NCI-H345 (cell line): ENCODE data around the gene BCAS1.

Source experiments
- DNase-seq: peaks from one replicate; lab custom pipeline; 2025; lab: John Stamatoyannopoulos, UW

Gene BCAS1

GRCh38 chr20:54070187-54070987 lies at the start of gene BCAS1:
Gene BCAS1, minus strand, starts transcription at chr20:54070594. Its CDS starts 11,876 bp downstream, at chr20:54058718.
- no peak for DNase-seq

- DNase-seq: no peak
These were observed 49.4 kb upstream of the BCAS1 start for GRCh38 chr20:54119744-54120143.

GRCh38 chr20:54118220-54119001 lies 48.0 kb upstream of the BCAS1 start:
- DNase-seq: no peak

GRCh38 chr20:54116550-54117235 lies 46.3 kb upstream of the BCAS1 start:
- DNase-seq: no peak

- no peak for DNase-seq
These were observed 44.9 kb upstream of the BCAS1 start for GRCh38 chr20:54115172-54115854.

GRCh38 chr20:54114109-54114508 lies 43.7 kb upstream of the BCAS1 start:
- DNase-seq: no peak

- DNase-seq: no peak
These were observed 43.2 kb upstream of the BCAS1 start for GRCh38 chr20:54113566-54113965.

- DNase-seq: no peak
These were observed 42.0 kb upstream of the BCAS1 start for GRCh38 chr20:54112221-54112884.

GRCh38 chr20:54111460-54111859 lies 41.1 kb upstream of the BCAS1 start:
- no peak for DNase-seq

GRCh38 chr20:54110457-54110856 lies 40.1 kb upstream of the BCAS1 start:
- DNase-seq: no peak

GRCh38 chr20:54110041-54110440 lies 39.6 kb upstream of the BCAS1 start:
- DNase-seq: no peak

- no peak for DNase-seq
These were observed 38.4 kb upstream of the BCAS1 start for GRCh38 chr20:54108817-54109216.

- DNase-seq: no peak
These were observed 37.9 kb upstream of the BCAS1 start for GRCh38 chr20:54108326-54108642.

- no peak for DNase-seq
These were observed 37.4 kb upstream of the BCAS1 start for GRCh38 chr20:54107600-54108325.

GRCh38 chr20:54107181-54107580 lies 36.8 kb upstream of the BCAS1 start:
- no peak for DNase-seq

GRCh38 chr20:54106162-54106561 lies 35.8 kb upstream of the BCAS1 start:
- DNase-seq: no peak

GRCh38 chr20:54105653-54106052 lies 35.3 kb upstream of the BCAS1 start:
- DNase-seq: no peak

- DNase-seq: no peak
These were observed 34.4 kb upstream of the BCAS1 start for GRCh38 chr20:54104781-54105180.

GRCh38 chr20:54103762-54104600 lies 33.6 kb upstream of the BCAS1 start:
- DNase-seq: no peak
